ENCODE data around the gene NIN.

NIN gene, protein sequence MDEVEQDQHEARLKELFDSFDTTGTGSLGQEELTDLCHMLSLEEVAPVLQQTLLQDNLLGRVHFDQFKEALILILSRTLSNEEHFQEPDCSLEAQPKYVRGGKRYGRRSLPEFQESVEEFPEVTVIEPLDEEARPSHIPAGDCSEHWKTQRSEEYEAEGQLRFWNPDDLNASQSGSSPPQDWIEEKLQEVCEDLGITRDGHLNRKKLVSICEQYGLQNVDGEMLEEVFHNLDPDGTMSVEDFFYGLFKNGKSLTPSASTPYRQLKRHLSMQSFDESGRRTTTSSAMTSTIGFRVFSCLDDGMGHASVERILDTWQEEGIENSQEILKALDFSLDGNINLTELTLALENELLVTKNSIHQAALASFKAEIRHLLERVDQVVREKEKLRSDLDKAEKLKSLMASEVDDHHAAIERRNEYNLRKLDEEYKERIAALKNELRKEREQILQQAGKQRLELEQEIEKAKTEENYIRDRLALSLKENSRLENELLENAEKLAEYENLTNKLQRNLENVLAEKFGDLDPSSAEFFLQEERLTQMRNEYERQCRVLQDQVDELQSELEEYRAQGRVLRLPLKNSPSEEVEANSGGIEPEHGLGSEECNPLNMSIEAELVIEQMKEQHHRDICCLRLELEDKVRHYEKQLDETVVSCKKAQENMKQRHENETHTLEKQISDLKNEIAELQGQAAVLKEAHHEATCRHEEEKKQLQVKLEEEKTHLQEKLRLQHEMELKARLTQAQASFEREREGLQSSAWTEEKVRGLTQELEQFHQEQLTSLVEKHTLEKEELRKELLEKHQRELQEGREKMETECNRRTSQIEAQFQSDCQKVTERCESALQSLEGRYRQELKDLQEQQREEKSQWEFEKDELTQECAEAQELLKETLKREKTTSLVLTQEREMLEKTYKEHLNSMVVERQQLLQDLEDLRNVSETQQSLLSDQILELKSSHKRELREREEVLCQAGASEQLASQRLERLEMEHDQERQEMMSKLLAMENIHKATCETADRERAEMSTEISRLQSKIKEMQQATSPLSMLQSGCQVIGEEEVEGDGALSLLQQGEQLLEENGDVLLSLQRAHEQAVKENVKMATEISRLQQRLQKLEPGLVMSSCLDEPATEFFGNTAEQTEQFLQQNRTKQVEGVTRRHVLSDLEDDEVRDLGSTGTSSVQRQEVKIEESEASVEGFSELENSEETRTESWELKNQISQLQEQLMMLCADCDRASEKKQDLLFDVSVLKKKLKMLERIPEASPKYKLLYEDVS (N-terminal part only)

DNA sequence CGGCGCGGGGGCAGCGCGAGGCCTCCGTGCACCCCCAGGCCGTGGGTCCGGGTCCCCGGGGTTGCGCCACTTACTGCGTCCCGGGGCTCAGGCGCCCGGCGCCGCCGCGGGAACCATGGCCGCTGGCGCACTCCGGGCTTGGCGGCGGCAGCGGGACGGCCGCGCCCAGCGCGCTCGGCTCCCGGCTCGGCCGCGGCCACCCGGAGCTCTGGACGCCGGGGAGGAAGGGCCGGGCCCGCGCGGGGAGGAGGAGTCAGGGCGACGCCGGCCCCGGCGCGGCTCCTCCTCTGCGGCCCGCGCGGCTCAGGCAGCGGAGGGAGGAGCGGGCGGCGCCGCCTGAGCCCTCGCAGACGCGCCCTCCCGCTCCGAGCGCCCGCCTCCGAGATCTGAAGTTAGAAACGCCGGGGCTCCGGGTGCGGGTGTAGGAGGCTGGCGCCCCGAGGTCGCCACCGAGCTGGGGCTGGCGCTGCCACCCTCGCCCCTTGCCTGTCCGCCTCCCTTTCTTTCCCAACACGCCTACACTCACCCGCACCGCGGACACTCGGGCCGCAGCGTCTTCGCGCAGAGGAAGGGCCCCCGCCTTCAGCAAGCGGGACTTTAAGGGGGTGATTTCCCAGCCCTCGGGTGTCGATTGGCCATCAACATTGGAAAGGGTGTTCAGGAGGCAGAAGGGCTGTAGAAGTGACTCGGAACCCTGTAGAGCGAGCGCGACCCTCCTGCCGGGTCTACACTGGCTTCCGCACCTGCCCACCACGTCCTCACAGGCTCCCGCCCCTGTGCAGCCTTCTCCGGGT lies at the start of gene NIN:
Gene NIN, minus strand, starts transcription at position 231 of the 794 bp plus-strand sequence. CDS start 9,106 bp downstream, outside the sequence.
- peak; percentile 26 for DNase-seq (ENCODE audit: low spot score)

DNA sequence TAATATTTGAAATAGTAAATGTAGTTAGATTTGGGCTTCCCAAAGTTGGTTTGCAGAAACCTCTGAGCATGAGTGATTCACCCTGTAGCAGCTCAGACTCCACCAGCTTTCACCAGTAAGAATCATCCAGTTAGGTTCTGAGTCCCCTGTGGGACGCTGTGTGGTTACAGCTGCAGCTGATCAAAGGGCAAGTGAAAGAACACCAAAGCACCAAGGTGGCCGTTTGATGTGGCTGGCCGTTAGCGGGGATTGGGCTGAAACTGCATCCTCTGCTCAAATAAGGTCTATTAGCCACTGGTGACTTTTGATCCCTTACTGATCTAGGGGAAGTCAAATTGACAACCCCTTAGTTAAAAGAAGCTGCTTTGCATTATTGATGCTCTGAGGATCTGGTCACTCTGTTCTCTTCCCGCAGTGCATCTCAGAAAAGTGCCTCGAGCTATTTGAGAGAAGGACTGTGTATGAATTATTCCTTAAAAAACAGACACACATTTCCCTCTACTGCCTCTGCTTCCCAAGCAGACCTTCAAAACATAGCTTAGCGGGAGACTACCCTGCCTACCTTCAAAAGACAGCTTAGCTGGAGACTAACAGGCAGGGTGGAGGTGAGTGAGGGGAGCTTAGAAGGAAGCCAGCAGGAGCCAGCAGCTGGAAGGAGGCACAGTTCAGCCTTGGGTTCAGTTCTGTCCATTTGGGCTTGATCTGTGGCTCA lies 44.6 kb upstream of the NIN start:
- no peak for DNase-seq (ENCODE audit: low spot score)

DNA sequence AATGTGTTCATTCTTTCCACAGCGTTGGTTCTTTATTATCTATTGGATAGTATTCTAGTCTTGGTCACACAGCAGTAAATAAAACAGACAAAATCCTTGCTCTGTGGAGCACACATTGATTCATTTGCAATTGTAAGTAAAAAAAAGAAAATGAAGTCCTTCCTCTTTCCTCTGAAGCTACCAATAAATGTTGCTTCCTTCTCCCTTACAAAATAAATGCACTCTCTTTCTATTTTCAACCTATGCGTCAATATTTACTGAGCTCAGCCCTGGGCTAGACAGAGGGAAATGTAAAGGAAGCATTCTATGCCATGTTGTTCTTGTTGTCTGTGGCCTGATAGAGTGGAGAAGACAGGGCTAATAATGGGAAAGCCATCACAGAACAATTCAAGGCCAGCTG lies 43.8 kb upstream of the NIN start:
- no peak for DNase-seq (ENCODE audit: low spot score)

DNA sequence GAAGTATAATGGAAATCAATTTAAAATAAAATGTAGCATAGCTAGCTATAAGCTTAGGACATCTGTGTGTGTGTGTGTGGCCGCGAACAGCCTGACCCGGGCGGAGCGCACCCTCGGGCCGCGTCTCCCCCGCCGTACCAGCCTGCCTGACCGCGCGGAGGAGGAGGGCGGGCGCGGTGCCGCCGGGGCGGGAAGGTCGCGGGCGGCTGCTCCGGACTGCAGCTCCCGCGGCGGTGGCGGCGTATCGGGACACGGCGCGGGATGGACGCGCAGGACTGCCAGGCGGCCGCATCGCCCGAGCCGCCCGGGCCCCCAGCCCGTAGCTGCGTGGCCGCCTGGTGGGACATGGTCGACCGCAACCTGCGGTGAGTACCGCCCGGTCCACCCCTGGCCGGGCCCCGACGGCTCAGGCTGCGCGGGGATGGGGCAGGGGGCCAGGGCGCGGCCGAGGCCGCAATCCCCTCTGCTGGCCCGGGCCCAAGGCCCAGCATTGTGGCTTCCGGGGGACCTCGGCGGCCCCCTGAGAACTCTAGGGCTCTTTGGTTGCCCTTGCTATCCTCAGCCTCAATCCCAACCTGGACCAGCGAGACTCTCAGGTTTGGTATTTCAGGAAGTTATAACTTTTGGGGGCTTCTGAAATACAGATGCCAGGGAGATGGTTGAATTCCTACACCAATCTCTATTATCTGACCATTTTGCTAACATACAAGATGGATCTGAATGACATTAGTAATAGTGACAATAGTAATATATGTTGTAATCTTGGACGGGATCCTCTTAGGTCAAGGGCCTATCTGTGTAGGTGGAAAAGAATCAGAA lies 41.2 kb upstream of the NIN start, which contains the start of gene ABHD12B:
Gene ABHD12B, plus strand, starts transcription at position 140 of the 819 bp plus-strand sequence. Its CDS starts 122 bp downstream, at position 262.
- DNase-seq (ENCODE audit: low spot score), result no peak

DNA sequence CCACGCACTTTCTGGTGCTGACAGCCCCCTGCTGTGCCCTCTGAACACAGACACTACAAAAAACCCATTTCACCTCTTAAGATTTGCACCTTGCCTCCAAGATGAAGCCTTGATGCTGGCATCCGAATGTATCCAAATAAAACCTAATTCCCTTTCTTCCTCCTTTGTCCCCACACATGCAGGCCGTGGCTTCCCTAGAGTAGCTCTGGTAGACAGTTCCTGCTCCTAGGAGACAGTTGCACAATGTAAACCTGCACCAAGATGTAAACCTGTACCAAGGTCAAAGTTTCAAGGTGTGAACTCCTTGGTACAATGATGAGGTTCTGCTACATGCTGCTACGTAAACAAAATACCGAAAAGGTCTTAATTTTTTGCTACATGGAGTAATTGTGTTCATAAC lies 40.3 kb upstream of the NIN start:
- no peak for DNase-seq (ENCODE audit: low spot score)

DNA sequence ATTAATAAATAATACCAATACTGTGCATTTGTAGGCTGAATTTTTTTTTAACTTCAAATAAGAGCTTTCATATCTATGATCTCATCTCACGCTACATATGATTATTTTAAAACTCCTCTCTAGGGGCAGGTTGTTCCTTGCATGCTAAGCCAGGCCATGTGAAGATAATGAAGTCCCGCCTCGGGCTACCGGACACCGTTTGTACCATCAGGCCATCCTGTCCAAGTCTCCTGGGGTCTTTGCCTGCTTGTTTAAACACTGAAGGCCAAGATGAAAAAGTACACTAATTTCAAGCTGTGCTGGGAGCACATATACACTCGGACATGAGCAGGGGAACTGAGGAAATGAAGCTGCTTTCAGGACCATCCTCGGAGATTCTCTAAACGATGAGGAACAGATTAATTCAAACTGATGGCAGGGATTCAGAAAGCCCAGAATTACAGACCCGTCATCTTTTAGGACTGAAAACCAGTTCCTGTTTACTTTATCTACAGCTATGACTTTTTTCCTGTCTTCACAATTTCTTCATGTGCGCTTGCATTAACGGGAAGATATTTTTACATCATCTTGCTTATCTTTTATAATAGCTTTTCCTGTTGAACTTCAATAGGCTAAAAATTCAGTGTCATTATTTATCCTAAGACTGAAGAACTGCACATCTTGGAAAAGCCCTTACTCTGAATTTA lies 34.6 kb upstream of the NIN start:
- no peak for DNase-seq (ENCODE audit: low spot score)

DNA sequence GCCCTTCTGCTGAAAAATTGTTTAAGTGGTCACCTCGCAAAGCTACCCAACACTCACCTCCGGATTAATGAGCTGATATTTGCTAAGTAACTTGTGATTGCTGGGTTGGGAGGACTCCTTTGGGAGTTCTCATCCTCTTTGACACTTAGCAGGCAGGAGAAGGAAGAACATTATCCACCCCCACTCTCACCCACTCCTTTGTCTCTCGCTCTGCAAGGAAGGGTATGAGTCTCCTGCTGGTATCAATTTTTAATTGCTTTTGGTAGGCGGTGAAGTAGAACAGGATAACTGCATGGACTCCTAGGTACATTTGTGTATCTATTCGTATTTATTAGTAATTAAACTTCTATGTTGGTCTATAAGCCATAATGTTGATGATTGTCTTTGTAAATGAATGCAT lies 34.0 kb upstream of the NIN start:
- no peak for DNase-seq (ENCODE audit: low spot score)

DNA sequence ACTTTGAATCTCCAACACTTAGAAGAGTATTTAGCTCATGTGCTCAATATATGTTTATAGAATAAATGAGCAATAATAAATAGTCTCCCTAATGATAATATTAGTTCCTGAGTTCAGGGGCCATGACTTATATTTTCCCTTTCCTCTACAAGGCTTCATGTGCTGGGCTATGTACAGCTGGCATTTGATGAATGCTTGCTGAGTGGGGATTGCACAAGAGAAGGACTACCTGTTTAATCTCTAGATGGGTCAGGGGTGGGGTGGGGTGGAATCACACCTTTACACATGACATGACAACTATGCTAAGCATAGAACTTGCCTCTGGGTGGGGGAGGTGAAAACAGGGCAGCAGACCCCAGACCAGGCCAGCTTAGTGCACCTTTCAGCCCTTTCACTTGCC lies 33.3 kb upstream of the NIN start:
- DNase-seq (ENCODE audit: low spot score), result no peak

DNA sequence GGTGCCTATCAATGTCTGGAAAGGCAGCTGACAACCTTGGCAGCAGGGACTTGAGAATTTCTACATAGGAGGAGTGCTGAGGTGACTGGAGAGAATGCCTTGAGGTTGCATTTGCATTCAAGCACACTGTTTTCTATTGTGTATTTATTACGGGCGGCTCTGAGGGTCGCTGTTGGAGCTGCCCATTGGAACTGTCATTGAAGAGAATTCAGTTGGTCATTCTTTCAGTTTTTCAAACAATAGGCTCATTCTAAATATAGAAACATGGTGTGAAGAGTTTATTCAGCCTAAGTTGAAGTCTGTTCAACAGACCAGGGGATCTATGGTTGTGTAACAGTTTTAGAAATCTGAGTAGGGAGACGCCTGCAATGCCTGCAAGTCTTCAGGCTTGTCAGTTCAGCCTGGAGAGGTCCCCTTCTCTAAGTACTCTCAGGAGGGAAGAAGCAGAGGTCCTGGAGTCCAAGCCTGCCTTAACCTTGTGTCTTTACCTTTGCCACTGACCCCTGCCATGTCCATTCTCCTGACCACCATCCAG lies 31.1 kb upstream of the NIN start:
- no peak for DNase-seq (ENCODE audit: low spot score)

DNA sequence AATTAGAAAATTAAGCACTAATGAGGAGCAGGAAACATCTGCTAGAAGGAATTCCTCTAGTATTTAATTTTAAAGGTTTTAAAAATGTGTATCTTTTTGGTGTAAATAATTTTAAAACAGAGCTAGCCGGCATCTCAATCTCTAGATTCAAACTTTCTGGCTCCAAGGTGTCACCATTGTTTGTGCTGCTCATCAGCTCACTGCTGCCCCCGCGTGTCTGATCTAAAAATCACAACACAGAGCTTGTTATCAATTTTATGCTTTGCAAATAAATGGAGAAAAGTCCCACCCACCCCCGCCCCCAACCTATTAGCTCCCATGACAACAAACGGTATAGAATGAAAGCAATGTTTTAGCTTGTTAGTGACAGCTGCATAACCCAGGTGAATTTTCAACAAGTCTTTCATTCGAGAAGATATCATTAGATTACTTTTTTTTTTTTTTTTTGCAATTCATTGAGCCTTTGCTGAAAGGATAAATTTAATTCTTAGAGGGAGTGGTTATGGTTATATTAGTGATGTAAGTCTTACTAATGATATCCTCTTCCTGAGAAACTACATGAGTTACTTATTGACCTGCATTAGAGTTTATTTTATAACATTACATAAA lies 29.6 kb upstream of the NIN start:
- DNase-seq (ENCODE audit: low spot score), result peak; percentile 92

DNA sequence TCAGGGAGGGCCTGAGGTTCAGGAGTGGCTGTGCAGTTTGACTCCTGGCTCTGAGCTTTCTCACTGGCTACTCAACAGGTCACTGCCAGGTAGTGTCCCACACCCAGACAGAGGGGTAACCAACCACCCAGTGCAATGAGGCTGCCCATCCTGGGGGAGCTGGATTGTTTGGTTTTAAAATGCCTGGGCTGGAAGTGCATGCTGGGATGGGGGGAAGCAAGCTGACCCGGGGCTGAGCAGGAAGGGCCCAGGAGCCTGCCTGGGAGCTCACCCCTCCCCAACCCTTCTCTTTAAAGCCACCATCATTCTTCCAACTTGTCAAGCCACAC lies 28.3 kb upstream of the NIN start:
- no peak for DNase-seq (ENCODE audit: low spot score)

DNA sequence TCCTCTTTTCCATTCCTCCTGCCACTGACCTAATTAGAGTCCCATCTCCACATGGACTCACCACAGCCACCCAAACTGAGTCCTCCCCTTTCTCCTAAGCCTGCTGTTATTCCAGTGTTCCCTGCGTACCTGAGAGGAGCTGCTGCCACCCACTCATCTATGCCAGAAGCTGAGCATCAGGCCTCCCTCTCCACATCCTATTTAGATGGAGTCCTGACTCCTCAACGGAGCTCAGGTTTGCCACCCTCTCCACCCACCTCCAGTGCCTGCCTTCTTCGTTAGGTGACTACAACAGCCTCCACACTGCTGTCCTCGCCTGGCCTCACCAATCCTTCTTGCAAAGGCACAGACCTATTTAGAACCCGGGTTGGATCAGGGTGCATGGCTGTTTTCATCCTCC lies 25.7 kb upstream of the NIN start:
- DNase-seq (ENCODE audit: low spot score), result no peak

DNA sequence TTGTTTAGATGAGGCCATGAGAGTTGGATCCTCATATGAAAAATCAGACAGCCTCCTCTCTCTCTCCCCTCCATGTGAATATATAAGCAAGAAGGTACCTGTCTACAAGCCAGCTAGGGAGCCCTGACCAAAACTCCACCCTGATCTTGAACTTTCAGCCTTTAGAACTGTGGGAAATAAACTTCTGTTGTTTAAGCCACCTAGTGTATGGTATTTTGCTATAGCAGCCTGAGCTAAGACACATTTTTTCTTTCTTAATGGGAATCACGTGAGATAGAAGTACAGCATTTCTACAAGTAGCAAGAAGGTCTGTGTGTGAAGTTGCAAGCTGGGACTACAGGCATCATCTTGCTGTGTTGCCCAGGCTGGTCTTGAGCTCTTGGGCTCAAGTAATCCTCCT lies 24.6 kb upstream of the NIN start:
- DNase-seq (ENCODE audit: low spot score), result no peak

DNA sequence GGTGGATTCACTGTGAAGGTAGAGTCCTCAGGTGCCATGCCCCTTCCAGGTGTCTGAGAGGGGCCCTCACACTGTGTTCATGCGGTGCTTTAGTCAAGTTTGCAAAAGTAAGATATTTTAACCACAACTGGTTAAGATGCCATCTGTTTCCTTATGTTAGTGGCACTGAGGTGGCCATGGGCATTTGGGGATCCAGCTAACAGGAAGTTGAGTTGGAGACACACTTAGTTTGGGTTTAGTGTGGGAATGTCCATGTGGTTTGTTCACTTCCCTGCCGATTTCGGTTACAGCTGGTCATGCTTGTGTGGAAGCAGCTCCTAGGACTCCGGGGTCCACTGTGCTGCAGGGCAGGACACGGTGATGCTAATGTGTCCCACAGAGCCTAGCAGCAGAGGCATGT lies 23.6 kb upstream of the NIN start:
- no peak for DNase-seq (ENCODE audit: low spot score)

DNA sequence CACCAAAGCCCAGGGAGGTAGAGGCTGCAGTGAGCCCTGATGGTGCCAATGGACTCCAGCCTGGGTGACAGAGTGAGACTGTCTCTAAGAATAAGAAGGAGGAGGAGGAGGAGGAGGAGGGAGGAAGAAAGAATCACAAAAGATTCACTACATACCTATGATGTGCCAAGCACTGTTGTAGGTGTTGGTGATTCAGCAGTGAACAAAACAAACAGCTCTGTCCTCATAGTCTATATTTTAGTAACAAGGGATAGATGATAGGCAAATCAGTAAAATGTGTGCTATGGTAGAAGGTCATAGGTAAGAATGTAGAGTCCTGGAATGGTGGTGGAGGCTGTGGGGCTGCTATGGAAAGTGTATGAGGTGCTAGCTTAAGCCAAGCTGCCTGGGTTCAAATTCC lies 22.9 kb upstream of the NIN start:
- no peak for DNase-seq (ENCODE audit: low spot score)

DNA sequence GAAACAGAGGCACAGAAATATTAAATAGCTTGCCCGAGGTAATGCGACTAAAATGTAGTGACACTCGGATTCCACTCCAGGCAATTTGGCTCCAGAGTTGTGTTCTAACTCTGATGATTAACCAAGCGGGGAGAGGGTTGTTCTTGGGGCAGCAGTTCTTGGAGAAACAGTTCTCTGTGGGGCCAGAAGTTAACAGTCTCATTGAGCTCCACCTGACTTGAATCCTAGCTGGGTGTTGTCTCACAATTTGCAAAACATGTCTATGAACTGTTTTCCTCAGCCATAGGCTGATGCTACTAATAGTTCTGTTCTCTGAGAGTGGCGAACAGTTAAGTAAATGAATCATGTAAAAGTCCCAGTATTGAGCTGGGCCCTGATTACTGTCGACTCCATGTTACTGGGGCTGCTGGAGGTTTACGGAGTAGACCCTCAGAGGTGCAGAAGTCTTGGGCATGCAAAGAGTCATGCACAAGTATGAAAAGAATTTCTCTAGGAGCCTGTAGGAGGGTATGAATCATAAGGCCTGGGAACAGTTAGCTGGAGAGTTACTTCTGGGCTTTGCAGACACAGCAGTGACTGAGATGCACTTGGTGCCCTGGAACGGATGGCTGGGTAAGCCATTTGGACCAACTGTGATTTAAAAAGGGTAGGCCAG lies 15.4 kb upstream of the NIN start:
- DNase-seq (ENCODE audit: low spot score), result no peak

DNA sequence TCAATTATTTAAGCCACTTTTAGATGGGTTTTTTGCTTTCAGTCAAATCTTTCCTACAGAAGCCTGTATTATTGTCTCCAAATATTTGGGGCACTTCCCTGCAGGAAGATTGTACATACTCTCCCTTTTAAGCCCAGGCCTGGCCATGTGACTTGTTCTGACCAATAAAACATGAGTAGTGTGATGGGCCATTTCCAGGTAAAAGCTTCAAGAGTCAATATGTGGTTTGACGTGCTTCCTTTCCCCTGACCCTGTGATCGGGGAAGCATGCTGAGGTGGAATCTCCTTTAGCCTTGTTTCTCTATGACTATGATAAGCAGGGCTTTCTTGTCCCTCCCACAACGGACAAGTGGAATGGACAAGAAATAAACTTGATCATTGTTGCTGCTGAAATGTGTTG lies 14.2 kb upstream of the NIN start:
- no peak for DNase-seq (ENCODE audit: low spot score)

DNA sequence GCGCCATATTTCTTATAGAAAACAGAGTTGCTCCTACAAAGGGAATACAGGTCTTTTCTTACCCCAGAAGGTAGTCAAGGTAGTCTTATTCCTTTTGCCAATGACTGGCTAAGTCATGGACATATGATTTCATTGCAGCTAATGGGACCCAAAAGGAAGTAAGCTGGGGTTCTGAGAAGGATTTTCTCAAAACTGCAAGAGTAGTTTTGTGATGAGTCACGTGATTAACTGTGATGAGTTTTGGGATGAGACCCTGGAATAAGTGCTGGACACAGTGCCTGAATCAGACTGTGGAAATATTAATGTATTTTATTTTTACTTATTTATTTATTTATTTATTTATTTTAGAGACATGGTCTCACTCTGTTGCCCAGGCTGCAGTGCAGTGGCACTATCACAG lies 13.4 kb upstream of the NIN start:
- DNase-seq (ENCODE audit: low spot score), result no peak

Measured in COLO829 (cell line).